Urinary bladder (tissue), 4 donors: ENCODE results near the gene NBEA. TPM values are rescaled to one million over a fixed set of nuclear protein-coding genes. Genes with fewer than 3 reads are reported as not detected.
"Not testable (repeated sequence)": the region's sequence is repeated elsewhere in the genome, so short reads cannot be mapped to it uniquely, and the experiment has no call there.

ENCODE experiments used
- DNase-seq: peaks from one replicate; pipeline ENCODE4 v3.0.0-alpha.2; 2015; ENCODE audit errors: extremely low spot score
- H3K27ac ChIP-seq: one replicate; pipeline ENCODE4 v1.5.1; 2013; ENCODE audit warnings: low read depth, mild to moderate bottlenecking, moderate library complexity
- H3K36me3 ChIP-seq: one replicate; pipeline ENCODE4 v1.6.1; 2013; ENCODE audit warnings: mild to moderate bottlenecking, moderate library complexity; ENCODE audit not compliant: insufficient read depth
- H3K4me1 ChIP-seq: one replicate; pipeline ENCODE4 v1.6.1; 2013; ENCODE audit warnings: mild to moderate bottlenecking, moderate library complexity; ENCODE audit not compliant: insufficient read depth
- H3K4me3 ChIP-seq: one replicate; pipeline ENCODE4 v1.5.1; 2013; ENCODE audit warnings: low read depth, low read length
- WGBS: extraction: QIAGEN DNeasy Blood & Tissue Kit; methylation state at CpG from one replicate; pipeline ENCODE4 v1.1.7; 2013; 5-methylcytosine and 5-hydroxymethylcytosine counted together
- polyA plus RNA-seq: library from polyadenylated mRNA; stranded (reverse); fragments of 200-250 nt; gene quantifications from one replicate; pipeline ENCODE4 v1.2.3, GENCODE V29; 2013
- total RNA-seq: library from RNA; depleted of rRNA; stranded (reverse); fragments of >200 nt; gene quantifications from one replicate; pipeline ENCODE4 v1.2.3, GENCODE V29; 2014
- donor health status: healthy with polysubstance abuse.
- donor health status: healthy.

The NBEA gene
- total and polyA plus RNA-seq, 2 donors, result 16.9 to 84.3 TPM

GRCh38 chr13:34935841-34936240, 6.2 kb upstream of the NBEA start:
- H3K36me3 ChIP-seq, result no peaks in the 10 kb centered on the region
- no peak overlapping the region for H3K27ac ChIP-seq
- DNase-seq, result no peak
- no peaks in the 10 kb centered on the region for H3K4me1 ChIP-seq
- 82% methylated on average over 5 of the region's 5 CpGs for WGBS
- H3K4me3 ChIP-seq, result no peak overlapping the region

GRCh38 chr13:34939771-34940170, 2.3 kb upstream of the NBEA start:
- no peak for DNase-seq
- H3K4me3 ChIP-seq, result no peak overlapping the region
- 97% methylated on average over 1 of the region's 1 CpG for WGBS
- H3K4me1 ChIP-seq, result no peaks in the 10 kb centered on the region
- no peaks in the 10 kb centered on the region for H3K36me3 ChIP-seq
- H3K27ac ChIP-seq, result no peak overlapping the region

GRCh38 chr13:34941436-34941834, 635 bp upstream of the NBEA start:
- no peak for DNase-seq
- Histone ChIP-seq H3K36me3 (no peaks in the 10 kb centered on the region), H3K4me3 (peak overlapping the region; percentile 95), H3K27ac (no peak overlapping the region), H3K4me1 (no peaks in the 10 kb centered on the region)
- 11% methylated on average over 13 of the region's 13 CpGs for WGBS

GRCh38 chr13:34942732-34943435, 814 bp downstream of the NBEA start:
- DNase-seq, result no peak
- WGBS, result 1% methylated on average over 62 of the region's 62 CpGs
- Histone ChIP-seq H3K4me3 (peak overlapping the region; percentile 95), H3K4me1 (no peaks in the 10 kb centered on the region), H3K36me3 (no peaks in the 10 kb centered on the region), H3K27ac (no peak overlapping the region)

- Histone ChIP-seq H3K36me3 (no peaks in the 10 kb centered on the region), H3K27ac (no peak overlapping the region), H3K4me1 (no peaks in the 10 kb centered on the region), H3K4me3 (peak overlapping the region; percentile 95)
- 19% methylated on average over 10 of the region's 10 CpGs for WGBS
- DNase-seq, result no peak
Measured at GRCh38 chr13:34943436-34944273, 1.6 kb downstream of the NBEA start.

GRCh38 chr13:34944274-34944634, 2.2 kb downstream of the NBEA start:
- Histone ChIP-seq H3K4me3 (no peak overlapping the region), H3K27ac (no peak overlapping the region), H3K4me1 (no peaks in the 10 kb centered on the region), H3K36me3 (no peaks in the 10 kb centered on the region)
- DNase-seq, result no peak
- WGBS, result 60% methylated on average over 2 of the region's 2 CpGs

GRCh38 chr13:34944751-34945150, 2.7 kb downstream of the NBEA start:
- Histone ChIP-seq H3K4me1 (no peaks in the 10 kb centered on the region), H3K36me3 (no peaks in the 10 kb centered on the region), H3K27ac (no peak overlapping the region), H3K4me3 (no peak overlapping the region)
- whole genome bisulfite sequencing, result 22% methylated on average over 2 of the region's 2 CpGs
- DNase-seq, result no peak

GRCh38 chr13:34951528-34951927, 9.5 kb downstream of the NBEA start:
- H3K36me3 ChIP-seq, result no peaks in the 10 kb centered on the region
- no peak overlapping the region for H3K4me3 ChIP-seq
- DNase-seq, result no peak
- H3K27ac ChIP-seq, result no peak overlapping the region
- no peaks in the 10 kb centered on the region for H3K4me1 ChIP-seq

- Histone ChIP-seq H3K4me3 (no peak overlapping the region), H3K4me1 (no peaks in the 10 kb centered on the region), H3K36me3 (no peaks in the 10 kb centered on the region), H3K27ac (no peak overlapping the region)
- WGBS, result 97% methylated on average over 1 of the region's 1 CpG
- no peak for DNase-seq
Measured at GRCh38 chr13:34959489-34959888, 17.4 kb downstream of the NBEA start.

- no peak for DNase-seq
- no peak overlapping the region for H3K4me3 ChIP-seq
- H3K36me3 ChIP-seq, result no peaks in the 10 kb centered on the region
- 90% methylated on average over 4 of the region's 4 CpGs for WGBS
- H3K4me1 ChIP-seq, result no peaks in the 10 kb centered on the region
- no peak overlapping the region for H3K27ac ChIP-seq
Measured at GRCh38 chr13:34964558-34964957, 22.5 kb downstream of the NBEA start.

GRCh38 chr13:34967851-34968562, 25.9 kb downstream of the NBEA start:
- Histone ChIP-seq H3K4me1 (no peaks in the 10 kb centered on the region), H3K36me3 (no peaks in the 10 kb centered on the region), H3K4me3 (no peak overlapping the region), H3K27ac (no peak overlapping the region)
- DNase-seq, result no peak
- 69% methylated on average over 3 of the region's 3 CpGs for WGBS

- H3K4me3 ChIP-seq, H3K27ac ChIP-seq, DNase-seq, H3K4me1 ChIP-seq, H3K36me3 ChIP-seq: not testable (repeated sequence)
- WGBS, result 96% methylated on average over 2 of the region's 2 CpGs
Measured at GRCh38 chr13:34969539-34969938, 27.5 kb downstream of the NBEA start.

GRCh38 chr13:34970961-34971360, 28.9 kb downstream of the NBEA start:
- 32% methylated on average over 1 of the region's 1 CpG for WGBS
- H3K4me1 ChIP-seq, result no peaks in the 10 kb centered on the region
- H3K4me3 ChIP-seq, result no peak overlapping the region
- H3K36me3 ChIP-seq, result no peaks in the 10 kb centered on the region
- H3K27ac ChIP-seq, result no peak overlapping the region
- DNase-seq, result no peak

GRCh38 chr13:34971473-34971872, 29.4 kb downstream of the NBEA start:
- no peak overlapping the region for H3K27ac ChIP-seq
- no peak for DNase-seq
- H3K4me1 ChIP-seq, result no peaks in the 10 kb centered on the region
- no peak overlapping the region for H3K4me3 ChIP-seq
- H3K36me3 ChIP-seq, result no peaks in the 10 kb centered on the region
- WGBS, result 88% methylated on average over 2 of the region's 2 CpGs
